Nephron progenitor cell (in vitro differentiated cells): ENCODE measurements around the gene C11orf68.
A peak's percentile ranks its signal among the peaks of the same experiment; 100 is the strongest.

ENCODE experiments used
- DNase-seq: peaks from one replicate; pipeline ENCODE4 v3.0.0; 2021
- H3K27ac Mint-ChIP-seq: 2 replicates; pipeline ENCODE4 v1.8.0; 2021; ENCODE audit warnings: mild to moderate bottlenecking, moderate library complexity, mixed read lengths
- H3K27me3 Mint-ChIP-seq: 2 replicates; pipeline ENCODE4 v1.8.0; 2021; ENCODE audit warnings: mild to moderate bottlenecking, low read depth, mixed read lengths; ENCODE audit not compliant: poor library complexity
- H3K36me3 Mint-ChIP-seq: 2 replicates; pipeline ENCODE4 v1.8.0; 2021; ENCODE audit warnings: low read depth, mixed read lengths
- H3K4me1 Mint-ChIP-seq: 2 replicates; pipeline ENCODE4 v1.8.0; 2021; ENCODE audit warnings: mixed read lengths
- H3K4me3 Mint-ChIP-seq: 2 replicates; pipeline ENCODE4 v1.8.0; 2021; ENCODE audit warnings: mild to moderate bottlenecking, moderate library complexity, mixed read lengths
- H3K9me3 Mint-ChIP-seq: 2 replicates; pipeline ENCODE4 v1.8.0; 2021; ENCODE audit warnings: mild to moderate bottlenecking, moderate library complexity, mixed read lengths
- TF ChIP-seq, protein P1 (sequence below): fragments of 200-600 bp; sonication (generic); IDR thresholded peaks from 2 replicates; pipeline ENCODE4 v1.5.0; 2021; ENCODE audit warnings: antibody characterized with exemption

C11orf68 gene

DNA sequence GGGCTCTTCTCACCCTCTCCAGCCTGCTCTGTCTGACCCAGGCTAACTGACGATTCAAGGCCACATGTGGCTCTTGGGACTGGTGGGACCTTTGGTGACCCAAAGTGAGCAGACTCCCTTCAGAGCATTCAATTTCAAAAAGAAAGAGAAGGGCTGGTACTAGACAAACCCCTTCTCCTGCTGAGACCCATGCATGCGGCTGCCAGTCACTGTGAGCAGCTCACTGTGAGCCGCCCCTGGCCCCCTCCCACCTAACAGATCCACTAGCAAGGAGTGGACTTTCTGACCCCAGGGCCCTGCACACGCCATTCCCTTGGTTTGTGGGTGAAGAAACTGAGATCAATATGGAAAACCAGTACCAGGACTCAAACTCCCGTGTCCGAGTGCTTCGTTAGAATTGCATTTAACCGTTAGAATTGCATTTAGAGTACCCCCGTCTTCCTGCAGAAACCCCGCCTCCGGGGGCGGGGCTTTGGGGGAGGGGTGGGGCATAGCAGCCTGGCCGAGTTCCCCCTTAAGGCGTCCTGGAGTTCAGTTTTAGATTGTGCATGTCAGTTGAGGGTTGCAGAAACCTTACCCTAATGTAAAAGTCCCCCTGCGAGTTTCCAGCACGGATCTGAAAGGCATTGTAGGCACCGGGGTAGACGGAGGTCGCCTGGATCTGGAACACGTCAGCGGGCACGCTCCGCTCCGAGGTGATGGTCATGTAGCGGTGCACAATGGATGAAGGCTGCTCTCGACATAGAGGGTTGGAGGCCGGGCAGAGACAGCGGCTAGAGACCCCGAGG lies 51.4 kb downstream of the C11orf68 start:
- peak; percentile 61 for DNase-seq

More for the DNA sequence above, 51.4 kb downstream of the C11orf68 start:
- H3K36me3 Mint-ChIP-seq: peaks cover 12% of the 10 kb centered on the region
- H3K9me3 Mint-ChIP-seq: no peaks in the 10 kb centered on the region
- H3K27me3 Mint-ChIP-seq: peaks cover 6% of the 10 kb centered on the region
- peaks cover 43% of the 10 kb centered on the region for H3K4me1 Mint-ChIP-seq
- H3K4me3 Mint-ChIP-seq: peak overlapping the region; percentile 72
- H3K27ac Mint-ChIP-seq: peak overlapping the region; percentile 54
- TF ChIP-seq, protein P1, sequence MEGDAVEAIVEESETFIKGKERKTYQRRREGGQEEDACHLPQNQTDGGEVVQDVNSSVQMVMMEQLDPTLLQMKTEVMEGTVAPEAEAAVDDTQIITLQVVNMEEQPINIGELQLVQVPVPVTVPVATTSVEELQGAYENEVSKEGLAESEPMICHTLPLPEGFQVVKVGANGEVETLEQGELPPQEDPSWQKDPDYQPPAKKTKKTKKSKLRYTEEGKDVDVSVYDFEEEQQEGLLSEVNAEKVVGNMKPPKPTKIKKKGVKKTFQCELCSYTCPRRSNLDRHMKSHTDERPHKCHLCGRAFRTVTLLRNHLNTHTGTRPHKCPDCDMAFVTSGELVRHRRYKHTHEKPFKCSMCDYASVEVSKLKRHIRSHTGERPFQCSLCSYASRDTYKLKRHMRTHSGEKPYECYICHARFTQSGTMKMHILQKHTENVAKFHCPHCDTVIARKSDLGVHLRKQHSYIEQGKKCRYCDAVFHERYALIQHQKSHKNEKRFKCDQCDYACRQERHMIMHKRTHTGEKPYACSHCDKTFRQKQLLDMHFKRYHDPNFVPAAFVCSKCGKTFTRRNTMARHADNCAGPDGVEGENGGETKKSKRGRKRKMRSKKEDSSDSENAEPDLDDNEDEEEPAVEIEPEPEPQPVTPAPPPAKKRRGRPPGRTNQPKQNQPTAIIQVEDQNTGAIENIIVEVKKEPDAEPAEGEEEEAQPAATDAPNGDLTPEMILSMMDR: no peak
